ENCODE measurements around the gene TM7SF2.
"Not testable (repeated sequence)": the region's sequence is repeated elsewhere in the genome, so short reads cannot be mapped to it uniquely, and the experiment has no call there.

The TM7SF2 gene

DNA sequence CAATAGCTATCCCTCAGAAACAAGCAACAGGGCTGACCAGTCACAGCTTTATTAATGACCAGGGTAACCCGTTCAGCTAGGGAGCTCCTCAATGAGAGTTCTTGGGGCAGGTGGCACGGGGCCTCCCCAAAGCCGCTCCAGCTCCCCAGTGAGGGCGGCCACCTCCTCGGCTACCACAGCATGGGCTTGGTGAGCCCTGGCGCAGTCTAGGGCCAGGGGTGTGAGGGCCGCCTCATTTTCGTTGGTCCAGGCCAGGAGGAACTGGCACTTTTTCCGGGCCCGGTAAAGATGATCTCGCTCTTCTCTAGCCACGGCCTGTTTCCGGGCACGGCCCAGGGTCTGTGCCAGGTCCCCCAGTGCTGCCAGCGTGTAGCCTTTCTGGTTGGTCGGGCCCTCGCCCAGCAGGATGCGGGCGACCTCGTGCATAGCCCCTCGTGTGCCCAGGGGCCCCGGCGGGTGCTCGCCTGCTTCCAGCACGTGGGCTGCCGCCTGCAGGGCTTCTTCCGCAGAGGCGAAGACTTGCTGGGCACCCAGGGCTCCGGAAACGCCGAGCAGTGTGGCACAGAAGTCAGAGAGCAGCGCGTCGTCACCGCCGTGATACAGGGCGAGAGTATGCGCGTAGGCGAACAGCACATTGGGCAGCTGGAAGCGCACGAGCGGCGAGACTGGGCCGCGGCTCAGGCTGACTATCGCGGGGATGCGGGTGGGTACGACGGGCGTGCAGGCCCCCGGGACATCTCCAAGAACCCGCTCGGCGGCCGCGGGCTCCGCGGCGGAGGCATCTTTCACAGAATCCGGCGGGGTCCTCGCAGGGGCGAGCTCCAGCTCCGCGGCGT is 4.9 kb downstream of the TM7SF2 start:
- Histone ChIP-seq H3K36me3 (ENCODE audit: control insufficient read depth in 4 of 4, insufficient read depth in 4 of 4, low read length in 3 of 4) (peaks cover 4 to 57% (median 22%) of the 10 kb centered on the region in 4 experiments), H3K27ac (ENCODE audit: insufficient read depth in 1 of 2, low read depth in 1 of 2, low read length in 2 of 2, poor library complexity in 1 of 2, severe bottlenecking in 2 of 2) (peak overlapping the region; percentile 68 to 86), H3K4me3 (ENCODE audit: control insufficient read depth in 1 of 7, extremely low read depth in 1 of 7, insufficient read depth in 4 of 7, low read depth in 2 of 7, low read length in 6 of 7) (peak overlapping the region; percentile 50 to 90 (median 88)), H3K9me3 (ENCODE audit: control extremely low read depth in 1 of 5, control insufficient read depth in 4 of 5, insufficient read depth in 2 of 5, low read depth in 1 of 5, low read length in 4 of 5) (no peaks in the 10 kb centered on the region), H3K4me1 (ENCODE audit: control extremely low read depth in 1 of 4, control insufficient read depth in 4 of 4, insufficient read depth in 4 of 4, low read length in 3 of 4) (peaks cover 6 to 58% (median 42%) of the 10 kb centered on the region in 4 experiments), H3K27me3 (replicated peaks in 2 of 5; ENCODE audit: control insufficient read depth in 4 of 5, insufficient read depth in 5 of 5, low read length in 4 of 5) (no peaks in the 10 kb centered on the region)
- CTCF ChIA-PET = interaction anchor here (0.8 to 3.4 kb wide), 11 partner anchors 7 to 329 kb away, joined by 3 to 23 read pairs (median 5); partner anchors contain the start of genes CAPN1, SPDYC and VPS51
- DNase-seq = peak in 2 of 3 donors; percentile 57 to 68
- WGBS (ENCODE audit: insufficient coverage) = 29% methylated on average over 68 of the region's 68 CpGs
- POLR2A ChIA-PET = interaction anchor here (1.0 to 3.7 kb wide), 5 partner anchors 11 to 65 kb away, joined by 3 to 26 read pairs (median 5); partner anchors contain the start of genes CAPN1 and SYVN1

DNA sequence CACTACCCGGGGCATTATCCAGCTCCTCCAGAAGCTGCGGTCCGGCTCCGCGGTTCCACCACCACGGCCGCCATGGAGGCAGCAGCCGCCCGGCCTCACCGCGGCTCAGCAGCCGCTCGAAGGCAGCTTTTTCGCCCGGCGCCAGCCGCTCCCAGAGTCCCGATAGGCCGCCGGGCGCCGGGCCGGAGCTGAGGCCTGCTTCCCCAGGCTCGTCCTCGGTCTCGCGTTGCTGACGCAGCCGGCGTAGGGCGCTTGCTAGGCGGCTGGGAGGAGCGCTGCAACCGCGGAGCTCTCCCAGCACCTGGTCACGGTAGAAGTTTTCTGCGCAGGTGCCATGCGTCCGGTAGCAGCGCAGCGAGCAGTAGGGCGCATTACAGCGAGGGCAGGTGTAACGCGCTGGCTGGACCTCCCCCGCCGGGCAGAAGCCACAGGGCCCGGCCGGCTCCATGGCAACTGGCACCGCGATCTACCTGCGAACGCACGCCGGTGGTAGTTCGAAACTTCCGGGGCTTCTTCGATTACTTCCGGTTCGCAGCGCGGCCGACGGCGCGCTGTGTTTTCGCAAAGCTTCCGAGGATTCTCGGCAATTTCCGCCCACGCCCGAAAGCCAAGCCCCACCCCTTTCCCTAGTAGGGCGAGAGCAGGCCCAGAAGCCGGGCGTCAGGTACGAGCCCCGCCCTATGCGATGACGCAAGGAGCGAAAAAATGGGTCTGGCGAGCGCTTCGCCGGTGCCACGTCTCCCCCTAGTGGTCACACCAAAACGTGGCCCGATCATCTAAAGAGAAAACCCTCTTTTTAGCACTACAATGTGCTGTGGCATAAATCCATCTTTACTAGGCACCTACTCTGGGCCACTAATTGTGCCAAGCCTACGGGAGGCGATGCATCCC is 5.8 kb downstream of the TM7SF2 start, which contains the start of gene ZNHIT2:
Gene ZNHIT2 (minus strand): TSS at position 496 of the 891 bp plus-strand sequence. CDS start 48 bp downstream, at position 448.
- under 1% methylated on average over 82 of the region's 89 CpGs for WGBS (ENCODE audit: insufficient coverage)
- DNase-seq = peak; percentile 99 to 100 (median 99)
- H3K9me3 ChIP-seq (ENCODE audit: control extremely low read depth in 1 of 5, control insufficient read depth in 4 of 5, insufficient read depth in 2 of 5, low read depth in 1 of 5, low read length in 4 of 5) = no peaks in the 10 kb centered on the region
- H3K4me1 ChIP-seq (ENCODE audit: control extremely low read depth in 1 of 4, control insufficient read depth in 4 of 4, insufficient read depth in 4 of 4, low read length in 3 of 4) = peaks cover 6 to 52% (median 36%) of the 10 kb centered on the region in 4 experiments
- peak within 1 kb of the TSS; percentile 50 to 90 (median 88) for H3K4me3 ChIP-seq (ENCODE audit: control insufficient read depth in 1 of 7, extremely low read depth in 1 of 7, insufficient read depth in 4 of 7, low read depth in 2 of 7, low read length in 6 of 7)
- ChIA-PET POLR2A (interaction anchor here (0.8 to 3.7 kb wide), 10 partner anchors 10 to 239 kb away, joined by 3 to 26 read pairs (median 4); partner anchors contain the start of genes ARL2, CAPN1, EHD1 and SYVN1), CTCF (interaction anchor here (0.8 to 3.4 kb wide), 14 partner anchors 8 to 330 kb away, joined by 3 to 23 read pairs (median 4); partner anchors contain the start of genes BATF2, CAPN1 and SPDYC)
- H3K36me3 ChIP-seq (ENCODE audit: control insufficient read depth in 4 of 4, insufficient read depth in 4 of 4, low read length in 3 of 4) = peaks cover 4 to 57% (median 22%) of the 10 kb centered on the region in 4 experiments
- no peaks in the 10 kb centered on the region for H3K27me3 ChIP-seq (replicated peaks in 2 of 5; ENCODE audit: control insufficient read depth in 4 of 5, insufficient read depth in 5 of 5, low read length in 4 of 5)
- peak within 1 kb of the TSS; percentile 68 to 86 for H3K27ac ChIP-seq (ENCODE audit: insufficient read depth in 1 of 2, low read depth in 1 of 2, low read length in 2 of 2, poor library complexity in 1 of 2, severe bottlenecking in 2 of 2)

DNA sequence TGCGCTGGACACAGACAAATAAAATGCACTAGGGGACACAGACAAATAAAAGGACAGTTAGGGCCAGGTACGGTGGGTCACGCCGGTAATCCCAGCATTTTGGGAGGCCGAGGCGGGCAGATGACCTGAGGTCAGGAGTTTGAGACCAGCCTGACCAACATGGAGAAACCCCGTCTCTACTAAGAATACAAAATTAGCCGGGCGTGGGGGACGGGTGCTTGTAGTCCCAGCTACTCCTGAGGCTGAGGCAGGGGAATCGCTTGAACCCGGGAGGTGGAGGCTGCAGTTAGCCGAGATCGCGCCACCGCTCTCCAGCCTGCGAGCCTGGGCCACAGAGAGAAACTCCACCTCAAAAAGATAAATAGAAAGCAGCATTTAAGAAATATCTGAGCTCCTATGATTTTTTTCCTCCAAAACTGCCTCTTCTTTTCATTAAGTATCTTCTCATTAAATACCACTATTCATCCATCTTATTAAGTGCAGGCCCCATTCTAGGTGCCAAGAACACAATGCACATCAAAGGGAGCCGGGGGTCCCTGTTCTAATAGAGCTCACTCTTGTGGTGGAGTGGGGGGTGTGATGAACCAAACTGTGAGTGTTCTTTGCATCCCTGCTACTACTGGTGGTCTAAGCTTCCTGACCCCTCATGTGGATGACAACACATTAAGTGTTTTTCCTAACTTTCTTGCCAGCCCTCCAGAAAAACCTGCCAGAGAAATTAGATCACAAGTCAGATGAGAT is 6.6 kb downstream of the TM7SF2 start:
- Histone ChIP-seq H3K4me3 (ENCODE audit: control insufficient read depth in 1 of 7, extremely low read depth in 1 of 7, insufficient read depth in 4 of 7, low read depth in 2 of 7, low read length in 6 of 7) (no peak overlapping the region), H3K9me3 (ENCODE audit: control extremely low read depth in 1 of 5, control insufficient read depth in 4 of 5, insufficient read depth in 2 of 5, low read depth in 1 of 5, low read length in 4 of 5) (no peaks in the 10 kb centered on the region), H3K27ac (ENCODE audit: insufficient read depth in 1 of 2, low read depth in 1 of 2, low read length in 2 of 2, poor library complexity in 1 of 2, severe bottlenecking in 2 of 2) (peak overlapping the region in 1 of 2 experiments; percentile 34), H3K4me1 (ENCODE audit: control extremely low read depth in 1 of 4, control insufficient read depth in 4 of 4, insufficient read depth in 4 of 4, low read length in 3 of 4) (peaks cover 7 to 50% (median 35%) of the 10 kb centered on the region in 4 experiments), H3K27me3 (replicated peaks in 2 of 5; ENCODE audit: control insufficient read depth in 4 of 5, insufficient read depth in 5 of 5, low read length in 4 of 5) (no peaks in the 10 kb centered on the region), H3K36me3 (ENCODE audit: control insufficient read depth in 4 of 4, insufficient read depth in 4 of 4, low read length in 3 of 4) (peaks cover 4 to 57% (median 22%) of the 10 kb centered on the region in 4 experiments)
- WGBS (ENCODE audit: insufficient coverage) = 96% methylated on average over 17 of the region's 18 CpGs
- ChIA-PET CTCF (interaction anchor here (0.8 to 4.8 kb wide), 13 partner anchors 8 to 331 kb away, joined by 3 to 35 read pairs (median 5); partner anchors contain the start of genes BATF2, CAPN1 and TM7SF2), POLR2A (interaction anchor here (0.8 to 3.7 kb wide), 7 partner anchors 14 to 240 kb away, joined by 3 to 26 read pairs (median 5); partner anchors contain the start of genes ARL2, CAPN1, EHD1 and SYVN1)
- no peak for DNase-seq

DNA sequence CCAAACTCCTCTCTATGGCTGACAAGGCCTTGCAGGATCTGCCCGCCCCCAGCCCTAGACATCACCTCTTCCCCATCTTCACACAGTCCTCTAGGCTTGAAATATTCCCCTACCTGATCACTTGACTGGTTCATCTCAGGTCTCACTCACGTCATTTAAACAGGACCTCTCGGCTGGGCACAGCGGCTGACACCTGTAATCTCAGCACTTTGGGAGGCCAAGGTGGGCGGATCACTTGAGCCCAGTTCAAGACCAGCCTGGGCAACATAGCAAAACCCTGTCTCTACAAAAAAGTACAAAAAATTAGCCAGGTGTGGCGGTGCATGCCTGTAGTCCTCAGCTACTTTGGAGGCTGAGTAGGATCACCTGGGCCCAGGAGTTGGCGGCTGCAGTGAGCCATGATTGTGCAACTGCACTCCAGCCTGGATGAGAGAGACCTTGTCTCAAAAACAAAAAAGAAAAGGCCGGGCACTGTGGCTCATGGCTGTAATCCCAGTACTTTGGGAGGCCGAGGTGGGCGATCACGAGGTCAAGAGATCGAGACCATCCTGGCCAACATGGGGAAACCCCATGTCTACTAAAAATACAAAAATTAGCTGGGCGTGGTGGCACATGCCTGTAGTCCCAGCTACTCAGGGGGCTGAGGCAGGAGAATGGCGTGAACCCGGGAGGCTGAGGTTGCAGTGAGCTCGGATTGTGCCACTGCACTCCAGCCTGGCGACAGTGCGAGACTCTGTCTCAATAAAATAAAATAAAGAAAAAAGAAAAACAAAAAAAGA is 7.4 kb downstream of the TM7SF2 start:
- H3K27ac ChIP-seq (ENCODE audit: insufficient read depth in 1 of 2, low read depth in 1 of 2, low read length in 2 of 2, poor library complexity in 1 of 2, severe bottlenecking in 2 of 2) = peak overlapping the region in 1 of 2 experiments; percentile 34
- H3K36me3 ChIP-seq (ENCODE audit: control insufficient read depth in 4 of 4, insufficient read depth in 4 of 4, low read length in 3 of 4) = peaks cover 4 to 57% (median 22%) of the 10 kb centered on the region in 4 experiments
- H3K27me3 ChIP-seq (replicated peaks in 2 of 5; ENCODE audit: control insufficient read depth in 4 of 5, insufficient read depth in 5 of 5, low read length in 4 of 5); DNase-seq; H3K4me3 ChIP-seq (ENCODE audit: control insufficient read depth in 1 of 7, extremely low read depth in 1 of 7, insufficient read depth in 4 of 7, low read depth in 2 of 7, low read length in 6 of 7); H3K9me3 ChIP-seq (ENCODE audit: control extremely low read depth in 1 of 5, control insufficient read depth in 4 of 5, insufficient read depth in 2 of 5, low read depth in 1 of 5, low read length in 4 of 5): not testable (repeated sequence)
- ChIA-PET POLR2A (interaction anchor here (1.4 to 3.7 kb wide), 2 partner anchors 13 to 16 kb away, joined by 5 to 26 read pairs; partner anchors contain the start of gene SYVN1), CTCF (interaction anchor here (1.0 to 4.8 kb wide), 10 partner anchors 9 to 273 kb away, joined by 3 to 35 read pairs (median 10); partner anchors contain the start of genes CAPN1 and TM7SF2)
- H3K4me1 ChIP-seq (ENCODE audit: control extremely low read depth in 1 of 4, control insufficient read depth in 4 of 4, insufficient read depth in 4 of 4, low read length in 3 of 4) = peaks cover 7 to 43% (median 29%) of the 10 kb centered on the region in 4 experiments
- 98% methylated on average over 13 of the region's 18 CpGs for WGBS (ENCODE audit: insufficient coverage)

DNA sequence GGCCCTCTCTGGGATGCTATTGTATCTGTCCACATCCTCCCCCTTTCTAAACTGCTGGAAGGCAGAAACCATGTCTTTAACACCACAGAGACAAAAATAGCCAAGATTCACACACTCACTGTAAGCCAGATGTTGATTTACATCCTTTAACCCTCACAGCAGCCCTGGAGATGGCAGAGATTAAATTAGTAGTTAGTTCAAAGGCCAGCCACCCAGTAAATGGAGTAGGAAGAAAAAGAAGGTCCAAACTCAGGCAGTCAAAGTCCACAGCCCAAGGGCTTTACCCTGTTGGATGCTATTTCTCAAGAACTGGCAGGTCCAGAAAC is 8.0 kb downstream of the TM7SF2 start:
- Histone ChIP-seq H3K36me3 (ENCODE audit: control insufficient read depth in 4 of 4, insufficient read depth in 4 of 4, low read length in 3 of 4) (peaks cover 4 to 60% (median 25%) of the 10 kb centered on the region in 4 experiments), H3K9me3 (ENCODE audit: control extremely low read depth in 1 of 5, control insufficient read depth in 4 of 5, insufficient read depth in 2 of 5, low read depth in 1 of 5, low read length in 4 of 5) (no peaks in the 10 kb centered on the region), H3K27me3 (replicated peaks in 2 of 5; ENCODE audit: control insufficient read depth in 4 of 5, insufficient read depth in 5 of 5, low read length in 4 of 5) (no peaks in the 10 kb centered on the region), H3K27ac (ENCODE audit: insufficient read depth in 1 of 2, low read depth in 1 of 2, low read length in 2 of 2, poor library complexity in 1 of 2, severe bottlenecking in 2 of 2) (peak overlapping the region in 1 of 2 experiments; percentile 97), H3K4me3 (ENCODE audit: control insufficient read depth in 1 of 7, extremely low read depth in 1 of 7, insufficient read depth in 4 of 7, low read depth in 2 of 7, low read length in 6 of 7) (no peak overlapping the region), H3K4me1 (ENCODE audit: control extremely low read depth in 1 of 4, control insufficient read depth in 4 of 4, insufficient read depth in 4 of 4, low read length in 3 of 4) (peaks cover 7 to 42% (median 29%) of the 10 kb centered on the region in 4 experiments)
- DNase-seq = no peak
- ChIA-PET CTCF (interaction anchor here (1.0 to 4.8 kb wide), 5 partner anchors 9 to 62 kb away, joined by 3 to 35 read pairs (median 12); partner anchors contain the start of genes CAPN1 and TM7SF2), POLR2A (no interaction called here)

Data from common myeloid progenitor, CD34-positive (primary cell).